ENCODE data around the gene HACE1.
"Not testable (repeated sequence)": the region's sequence is repeated elsewhere in the genome, so short reads cannot be mapped to it uniquely, and the experiment has no call there.

The HACE1 gene

GRCh38 chr6:104829183-104829958 is 30.3 kb downstream of the HACE1 start:
- no peak for DNase-seq (ENCODE audit: low spot score)

DNA sequence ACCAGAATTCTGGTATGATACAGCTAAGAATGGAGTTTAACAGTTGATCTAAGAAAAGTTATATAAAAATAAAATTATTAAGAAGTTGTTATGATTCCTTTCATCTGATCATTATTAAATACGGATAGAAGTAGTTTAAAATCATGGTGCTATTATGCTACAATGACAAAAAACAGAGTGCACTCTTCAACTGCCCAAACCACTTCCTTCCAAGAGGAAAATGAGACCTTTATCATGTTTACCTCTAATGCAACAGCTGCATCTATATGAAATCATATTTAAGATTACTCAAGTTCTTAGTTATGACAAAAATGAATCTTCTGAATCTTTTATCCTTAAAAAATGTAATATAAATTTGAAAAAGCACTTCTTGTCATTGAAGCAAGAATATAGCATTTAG is 31.2 kb downstream of the HACE1 start:
- DNase-seq (ENCODE audit: low spot score) = no peak

DNA sequence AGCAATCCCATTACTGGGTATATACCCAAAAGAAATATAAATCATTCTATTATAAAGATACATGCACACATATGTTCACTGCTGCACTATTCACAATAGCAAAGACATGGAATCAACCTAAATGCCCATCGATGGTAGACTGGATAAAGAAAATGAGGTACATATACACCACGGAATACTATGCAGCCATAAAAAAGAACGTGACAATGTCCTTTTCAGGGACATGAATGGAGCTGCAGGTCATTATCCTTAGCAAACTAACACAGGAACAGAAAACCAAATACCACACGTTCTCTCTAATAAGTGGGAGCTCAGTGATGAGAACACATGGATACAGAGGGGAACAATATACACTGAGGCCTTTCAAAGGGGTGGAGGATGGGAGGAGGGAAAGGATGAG is 38.9 kb downstream of the HACE1 start:
- DNase-seq (ENCODE audit: low spot score) = not testable (repeated sequence)

DNA sequence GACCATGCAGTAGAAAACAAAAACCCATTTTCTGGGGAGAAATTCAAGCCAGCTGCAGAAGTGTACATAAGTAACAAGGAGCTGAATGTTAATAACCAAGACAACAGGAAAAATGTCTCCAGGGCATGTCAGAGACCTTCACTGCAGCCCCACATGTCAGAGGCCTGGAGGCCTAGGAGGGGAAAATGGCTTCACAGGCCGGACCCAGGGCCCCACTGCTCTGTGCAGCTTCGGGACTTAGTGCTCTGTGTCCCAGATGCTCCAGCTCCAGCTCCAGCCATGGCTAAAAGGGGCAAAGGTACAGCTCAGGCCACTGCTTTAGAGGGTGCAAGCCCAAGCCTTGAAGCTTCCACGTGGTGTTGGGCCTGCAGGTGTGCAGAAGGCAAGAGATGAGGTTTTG is 43.6 kb downstream of the HACE1 start:
- DNase-seq (ENCODE audit: low spot score) = no peak

DNA sequence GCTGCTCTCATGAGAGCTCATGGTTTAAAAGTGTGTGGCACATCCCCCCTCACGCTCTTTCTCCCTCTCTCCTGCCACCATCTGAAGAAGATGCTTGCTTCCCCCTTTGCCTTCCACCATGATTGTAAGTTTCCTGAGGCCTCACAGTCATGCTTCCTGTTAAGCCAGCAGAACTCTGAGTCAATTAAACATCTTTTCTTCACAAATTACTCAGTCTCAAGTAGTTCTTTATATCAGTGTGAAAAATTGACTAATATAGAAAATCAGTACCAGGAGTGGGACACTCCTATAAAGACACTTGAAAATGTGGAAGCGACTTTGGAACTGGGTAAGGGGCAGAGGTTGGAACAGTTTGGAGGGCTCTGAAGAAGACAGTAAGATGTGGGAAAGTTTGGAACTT is 45.0 kb downstream of the HACE1 start:
- DNase-seq (ENCODE audit: low spot score) = no peak

DNA sequence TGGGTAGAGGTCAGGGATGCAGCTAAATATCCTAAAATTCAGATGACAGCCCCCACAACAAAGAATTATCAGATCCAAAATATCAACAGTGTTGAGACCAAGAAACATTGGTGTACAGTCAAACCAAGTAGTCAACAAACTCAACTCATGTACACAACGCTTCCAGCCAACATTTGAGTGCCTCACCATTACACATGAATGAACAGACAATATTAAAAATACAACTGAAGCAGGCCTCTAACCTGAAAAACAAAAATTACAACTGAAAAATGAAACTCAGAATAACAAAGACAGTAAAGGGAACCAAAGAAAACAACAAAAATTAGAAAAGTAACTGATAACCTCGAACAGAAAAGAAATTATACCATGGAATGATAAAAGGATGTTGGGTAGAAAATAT is 46.2 kb downstream of the HACE1 start:
- DNase-seq (ENCODE audit: low spot score) = no peak

- DNase-seq (ENCODE audit: low spot score) = no peak
Observed at GRCh38 chr6:104809116-104809515, 50.6 kb downstream of the HACE1 start.

GRCh38 chr6:104805335-104805734 is 54.4 kb downstream of the HACE1 start:
- DNase-seq (ENCODE audit: low spot score) = not testable (repeated sequence)

- no peak for DNase-seq (ENCODE audit: low spot score)
Observed at GRCh38 chr6:104799134-104799657, 60.5 kb downstream of the HACE1 start.

DNA sequence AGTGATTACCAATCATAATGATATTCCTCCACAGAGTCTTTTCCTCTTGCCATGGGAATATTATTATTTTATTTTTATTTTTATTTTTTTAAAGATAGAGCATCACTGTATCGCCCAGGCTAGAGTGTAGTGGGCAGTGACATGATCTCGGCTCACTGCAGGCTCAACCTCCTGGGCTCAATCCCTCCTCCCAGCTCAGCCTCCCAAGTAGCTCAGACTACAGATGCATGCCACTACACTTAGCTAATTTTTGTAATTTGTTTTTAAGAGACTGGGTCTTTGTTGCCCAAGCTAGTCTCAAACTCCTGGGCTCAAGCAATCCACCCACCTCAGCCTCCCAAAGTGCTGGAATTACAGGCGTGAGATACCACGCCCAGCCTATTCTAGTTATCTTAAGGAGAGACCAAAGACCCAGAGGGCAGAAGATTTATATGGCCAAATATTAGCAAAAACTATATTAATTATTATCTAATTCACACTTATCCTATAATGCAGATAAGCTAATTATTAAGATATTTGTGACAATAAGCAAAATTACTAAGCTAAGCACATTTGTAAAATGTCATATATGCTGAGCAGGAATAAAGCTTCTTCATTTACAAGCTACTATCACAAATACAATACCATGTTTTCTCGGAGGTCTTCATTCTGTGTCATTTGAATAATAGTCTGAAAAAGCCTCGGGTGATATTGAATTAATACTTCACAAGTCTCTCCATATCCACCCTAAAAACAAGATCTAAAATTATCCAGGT is 63.5 kb downstream of the HACE1 start:
- DNase-seq (ENCODE audit: low spot score) = no peak

- DNase-seq (ENCODE audit: low spot score) = peak; percentile 5
Observed at GRCh38 chr6:104795363-104795762, 64.4 kb downstream of the HACE1 start.

GRCh38 chr6:104789770-104790190 is 69.9 kb downstream of the HACE1 start:
- peak; percentile 42 for DNase-seq (ENCODE audit: low spot score)

- DNase-seq (ENCODE audit: low spot score) = no peak
Observed at GRCh38 chr6:104788400-104788799, 71.3 kb downstream of the HACE1 start.

DNA sequence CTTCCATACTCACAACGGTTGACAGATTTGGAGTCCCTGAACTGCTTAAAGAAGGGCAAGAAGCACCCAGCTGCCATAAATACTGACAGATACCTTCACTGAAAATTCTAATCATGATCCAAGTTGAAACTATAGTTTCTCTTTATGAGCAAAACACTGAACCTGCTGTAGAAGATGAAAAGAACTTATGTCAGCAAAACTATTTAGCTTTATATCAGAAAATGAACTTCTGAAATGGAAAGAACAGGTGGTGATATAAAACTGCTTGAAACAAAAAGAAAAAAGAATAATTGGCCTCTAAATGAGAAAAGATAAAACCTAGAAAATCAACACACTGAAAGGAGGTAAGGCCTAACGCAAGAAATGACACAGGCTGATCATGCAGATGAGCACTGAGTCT is 72.4 kb downstream of the HACE1 start:
- DNase-seq (ENCODE audit: low spot score) = no peak

DNA sequence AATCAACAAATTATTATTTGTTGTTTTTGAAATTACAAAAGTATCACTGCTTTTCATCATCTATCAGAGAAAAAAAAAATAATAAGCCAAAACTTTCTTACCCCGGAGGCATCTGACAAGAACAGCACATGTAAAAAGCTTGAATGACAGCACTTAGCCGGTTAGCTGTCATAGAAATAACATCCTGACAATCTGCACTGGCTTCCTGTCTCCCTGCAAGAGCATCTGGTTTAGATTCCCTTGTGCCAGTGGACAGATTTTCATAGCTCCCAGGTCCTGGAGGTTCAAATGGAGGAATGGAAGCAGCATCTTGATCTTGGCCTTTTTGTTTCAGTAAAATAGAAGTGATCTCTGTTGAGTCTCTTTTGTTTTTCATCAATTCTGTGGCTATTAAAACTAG is 74.8 kb downstream of the HACE1 start:
- DNase-seq (ENCODE audit: low spot score) = no peak

GRCh38 chr6:104771258-104771832 is 88.4 kb downstream of the HACE1 start:
- peak; percentile 33 for DNase-seq (ENCODE audit: low spot score)

DNA sequence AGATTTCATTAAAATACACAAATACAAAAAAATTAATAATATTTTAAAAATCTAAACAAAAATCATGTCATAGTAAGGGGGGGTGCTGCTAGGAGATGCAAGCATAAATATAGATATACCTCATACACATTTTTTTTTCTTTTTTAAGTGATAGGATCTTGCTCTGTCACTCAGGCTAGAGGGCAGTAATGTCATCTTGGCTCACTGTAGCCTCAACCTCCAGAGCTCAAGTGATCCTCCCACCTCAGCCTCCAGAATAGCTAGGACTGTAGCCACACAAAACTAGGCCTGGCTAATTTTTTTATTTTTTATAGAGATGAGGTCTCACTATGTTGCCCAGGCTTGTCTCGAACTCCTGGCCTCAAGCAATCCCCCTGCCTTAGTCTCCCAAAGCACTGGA is 90.8 kb downstream of the HACE1 start:
- DNase-seq (ENCODE audit: low spot score) = no peak

DNA sequence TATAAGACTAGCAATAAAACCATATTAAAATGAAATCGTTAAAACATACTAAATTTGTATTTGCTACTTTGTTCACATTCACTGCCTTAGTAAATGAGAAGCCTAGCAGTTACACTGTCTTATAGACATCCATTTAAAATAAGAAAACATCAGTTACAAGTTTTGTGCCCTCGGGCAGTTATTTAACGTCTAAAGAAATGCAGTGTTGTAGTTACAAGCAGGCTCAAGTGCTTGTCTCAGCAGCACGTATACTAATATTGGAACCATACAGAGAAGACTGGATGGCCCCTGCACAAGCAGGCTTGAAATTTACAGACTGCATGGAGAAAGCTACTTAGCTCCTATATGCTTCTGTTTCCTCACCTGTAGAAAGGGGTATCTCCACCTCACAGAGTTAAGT is 93.1 kb downstream of the HACE1 start:
- DNase-seq (ENCODE audit: low spot score) = no peak

DNA sequence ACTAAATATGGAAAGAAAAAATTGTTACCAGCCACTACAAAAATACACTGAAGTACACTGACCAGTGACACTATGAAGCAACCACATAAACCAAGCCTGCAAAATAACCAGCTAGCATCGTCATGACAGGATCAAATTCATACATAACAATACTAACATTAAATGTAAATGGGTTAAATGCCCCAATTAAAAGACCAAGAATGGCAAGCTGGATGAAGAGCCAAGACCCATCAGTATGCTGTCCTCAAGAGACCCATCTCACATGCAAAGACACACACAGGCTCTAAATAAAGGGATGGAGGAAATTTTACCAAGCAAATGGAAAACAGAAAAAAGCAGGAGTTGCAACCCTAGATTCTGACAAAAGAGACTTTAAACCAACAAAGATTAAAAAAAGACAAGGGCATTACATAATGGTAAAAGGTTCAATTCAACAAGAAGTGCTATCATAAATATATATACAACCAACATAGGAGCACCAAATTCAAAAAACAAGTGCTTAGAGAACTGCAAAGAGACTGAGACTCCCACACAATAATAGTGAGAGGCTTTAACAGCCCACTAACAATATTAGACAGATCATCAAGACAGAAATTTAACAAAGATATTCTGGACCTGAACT is 104.8 kb downstream of the HACE1 start:
- no peak for DNase-seq (ENCODE audit: low spot score)

GRCh38 chr6:104753251-104753650 is 106.5 kb downstream of the HACE1 start:
- no peak for DNase-seq (ENCODE audit: low spot score)

GRCh38 chr6:104750449-104750848 is 109.3 kb downstream of the HACE1 start:
- DNase-seq (ENCODE audit: low spot score) = no peak

DNA sequence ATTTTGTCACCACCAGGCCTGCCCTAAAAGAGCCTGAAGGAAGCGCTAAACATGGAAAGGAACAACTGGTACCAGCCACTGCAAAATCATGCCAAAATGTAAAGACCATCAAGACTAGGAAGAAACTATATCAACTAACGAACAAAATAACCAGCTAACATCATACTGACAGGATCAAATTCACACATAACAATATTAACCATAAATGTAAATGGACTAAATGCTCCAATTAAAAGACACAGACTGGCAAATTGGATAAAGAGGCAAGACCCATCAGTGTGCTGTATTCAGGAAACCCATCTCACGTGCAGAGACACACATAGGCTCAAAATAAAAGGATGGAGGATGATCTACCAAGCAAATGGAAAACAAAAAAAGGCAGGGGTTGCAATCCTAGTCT is 120.6 kb downstream of the HACE1 start:
- DNase-seq (ENCODE audit: low spot score) = not testable (repeated sequence)

Data from LoVo (cell line).